ENCODE data around the gene ZNF691. TPM values are rescaled to one million over a fixed set of nuclear protein-coding genes. Genes with fewer than 3 reads are reported as not detected.

ZNF691 gene
- total and polyA plus RNA-seq, 2 experiments from 2014 or later, result 6.9 to 8.6 TPM

Other genes starting within 250 kb of the ZNF691 start
- gene PPIH, start 188.2 kb upstream of the ZNF691 start, total RNA-seq, result 35.6 and 36.4 TPM in 2 replicates
- gene PPIH, start 188.2 kb upstream of the ZNF691 start, polyA plus RNA-seq, result 26.1 and 30.7 TPM in 2 replicates
- 418 and 428 TPM in 2 replicates for gene YBX1, start 164.2 kb upstream of the ZNF691 start, total RNA-seq
- 177 and 183 TPM in 2 replicates for gene YBX1, start 164.2 kb upstream of the ZNF691 start, polyA plus RNA-seq
- 2.5 and 6.9 TPM in 2 replicates for gene CLDN19, start 106.4 kb upstream of the ZNF691 start, total RNA-seq
- gene CLDN19, start 106.4 kb upstream of the ZNF691 start, polyA plus RNA-seq, result 3.8 and 4.5 TPM in 2 replicates
- gene P3H1, start 79.6 kb upstream of the ZNF691 start, total RNA-seq, result 94.6 and 102 TPM in 2 replicates
- gene P3H1, start 79.6 kb upstream of the ZNF691 start, polyA plus RNA-seq, result 192 and 201 TPM in 2 replicates
- gene C1orf50, start 79.4 kb upstream of the ZNF691 start, total RNA-seq, result 5.7 and 12.6 TPM in 2 replicates
- 11.9 and 15.2 TPM in 2 replicates for gene C1orf50, start 79.4 kb upstream of the ZNF691 start, polyA plus RNA-seq
- gene TMEM269, start 61.6 kb upstream of the ZNF691 start, total RNA-seq, result 0.32 and 0.40 TPM in 2 replicates
- 0.12 TPM in 1 of 2 replicates, not detected in the other for gene TMEM269, start 61.6 kb upstream of the ZNF691 start, polyA plus RNA-seq
- 17.5 and 20.4 TPM in 2 replicates for gene ERMAP, start 29.5 kb upstream of the ZNF691 start, total RNA-seq
- 6.2 and 6.5 TPM in 2 replicates for gene ERMAP, start 29.5 kb upstream of the ZNF691 start, polyA plus RNA-seq
- 38.0 and 49.6 TPM in 2 replicates for gene SVBP, start 29.2 kb upstream of the ZNF691 start, total RNA-seq
- 50.6 and 56.8 TPM in 2 replicates for gene SVBP, start 29.2 kb upstream of the ZNF691 start, polyA plus RNA-seq
- 271 and 301 TPM in 2 replicates for gene SLC2A1, start 112.3 kb downstream of the ZNF691 start, total RNA-seq
- 271 and 314 TPM in 2 replicates for gene SLC2A1, start 112.3 kb downstream of the ZNF691 start, polyA plus RNA-seq